ENCODE results near the gene LMO7. TPM values are rescaled to one million over a fixed set of nuclear protein-coding genes. Genes with fewer than 3 reads are reported as not detected.

Gene LMO7
- total and polyA plus RNA-seq, 2 of the 4 experiments (the other 2 are of a cell fraction): 266 to 367 TPM

- Histone ChIP-seq H3K9ac (ENCODE audit: low read depth, low read length) (no peak overlapping the region), H3K18ac (ENCODE audit: low read depth, low read length) (no peak overlapping the region), H2BK120ac (ENCODE audit: low read depth, low read length) (no peak overlapping the region), H4K5ac (ENCODE audit: low read depth, low read length) (no peak overlapping the region), H4K8ac (ENCODE audit: low read depth in 2 of 2, low read length in 2 of 2) (no peak overlapping the region), H4K91ac (ENCODE audit: insufficient read depth, low read depth, low read length) (no peak overlapping the region), H3K14ac (replicated peaks; ENCODE audit: low read depth, low read length) (0 out of 2 replicates have a peak overlapping the region, but pooled peaks have one; percentile 13), H3K27ac (ENCODE audit: insufficient read depth, low read length) (no peak overlapping the region), H3K9me3 (ENCODE audit: control insufficient read depth, insufficient read depth, low read length) (no peaks in the 10 kb centered on the region), H3K4me3 (ENCODE audit: insufficient read depth, low read depth, low read length) (no peak overlapping the region), H4K20me1 (ENCODE audit: insufficient read depth, low read length) (peaks cover 88% of the 10 kb centered on the region; the same call in 1 of the 2 replicates), H2BK5ac (ENCODE audit: low read depth, low read length, poor library complexity, severe bottlenecking) (peak overlapping the region; percentile 41), H3K9me1 (ENCODE audit: insufficient read depth, low read length) (peaks cover 15% of the 10 kb centered on the region), H2BK15ac (ENCODE audit: low read depth, low read length) (no peak overlapping the region), H3K36me3 (ENCODE audit: control insufficient read depth, insufficient read depth, low read length) (peaks cover 3% of the 10 kb centered on the region; the same call in 1 of the 2 replicates), H3K56ac (ENCODE audit: extremely low read depth, insufficient read depth, low read length) (no peak overlapping the region), H3K79me1 (ENCODE audit: low read depth in 1 of 2, low read length in 2 of 2) (peaks cover 20 to 57% of the 10 kb centered on the region in 2 experiments), H2AK9ac (replicated peaks; ENCODE audit: low read depth, low read length, poor library complexity) (no peak overlapping the region), H3K4me1 (ENCODE audit: control insufficient read depth, insufficient read depth, low read length) (peaks cover 9% of the 10 kb centered on the region), H2AK5ac (ENCODE audit: low read depth, low read length) (no peak overlapping the region), H3K27me3 (ENCODE audit: control insufficient read depth, insufficient read depth, low read length) (no peaks in the 10 kb centered on the region), H2AFZ (replicated peaks; ENCODE audit: low read length, poor library complexity) (no peak overlapping the region), H3K23ac (ENCODE audit: low read depth, low read length) (no peak overlapping the region), H2BK20ac (ENCODE audit: low read depth, low read length) (no peak overlapping the region), H3K4me2 (ENCODE audit: low read depth, low read length) (no peak overlapping the region), H3K4ac (ENCODE audit: low read depth, low read length) (no peak overlapping the region)
- no TSS peak for BruUV-seq (replicated peaks)
- TF ChIP-seq NFE2L2 (IDR thresholded peaks at IDR 0.05; ENCODE audit: low read depth, low read length) (no peak), FOS (IDR thresholded peaks at IDR 0.05; ENCODE audit: low read depth, low read length) (no peak), RAD21 (IDR thresholded peaks at IDR 0.05; ENCODE audit: low read length) (no peak), RCOR1 (IDR thresholded peaks at IDR 0.05; ENCODE audit: insufficient replicate concordance, low read length) (no peak), ELK1 (IDR thresholded peaks at IDR 0.05; ENCODE audit: borderline replicate concordance, low read depth, low read length) (no peak), CHD1 (IDR thresholded peaks at IDR 0.05; ENCODE audit: low read depth, low read length) (no peak), POLR2A (IDR thresholded peaks at IDR 0.05; ENCODE audit: low read depth, low read length) (no peak), CTCF (conservative IDR thresholded peaks at IDR 0.05; ENCODE audit: low read depth, low read length) (no peak), SMC3 (IDR thresholded peaks at IDR 0.05; ENCODE audit: low read depth, low read length) (no peak)
- DNase-seq: no peak
- no CpG with 5 or more reads among the region's 1 CpG for WGBS, 2 experiments (ENCODE audit: extremely low coverage in 2 of 2, insufficient read length in 1 of 2)
- dilution Hi-C loops (cut with HindIII; ENCODE audit: low sequenced_read_pairs, unreplicated experiment): no loop called here
- intact Hi-C loops (cut with micrococcal nuclease): no loop called here
- no peak for ATAC-seq (ENCODE audit: low read depth)
- ChIA-PET POLR2A (ENCODE audit: unreplicated experiment) (no interaction called here), CTCF (no interaction called here)
- in situ Hi-C loops (cut with MboI; ENCODE audit: low sequenced_read_pairs): loop anchor here (25.0 kb wide), 4 partner anchors 330 to 1305 kb away; partner anchors contain the start of gene CLN5
Observed at GRCh38 chr13:75682326-75682725, 46.2 kb downstream of the LMO7 start.
